WTC11 (cell line): ENCODE measurements around the gene RNF17. TPM values are rescaled to one million over a fixed set of nuclear protein-coding genes. Genes with fewer than 3 reads are reported as not detected.
"Not testable (repeated sequence)": the region's sequence is repeated elsewhere in the genome, so short reads cannot be mapped to it uniquely, and the experiment has no call there.

Source experiments
- ATAC-seq: fragments of 200-7000 bp; cut with Tn5 transposase; 2 replicates; pipeline ENCODE4 v1.10.0; 2021; ENCODE audit warnings: mild to moderate bottlenecking, moderate library complexity
- CTCF ChIA-PET: fragments of 300-600 bp; sonication (Branson Sonifier 250); formaldehyde crosslinking; loops from one replicate; lab custom pipeline; 2021; ENCODE audit warnings: antibody characterized with exemption; lab: Charles Lee
- POLR2A ChIA-PET: fragments of 350-600 bp; sonication (Branson Sonifier 250); formaldehyde crosslinking; loops from one replicate; lab custom pipeline; 2021; ENCODE audit warnings: antibody characterized with exemption; lab: Charles Lee
- DNase-seq: peaks from one replicate; pipeline ENCODE4 v3.0.0; 2021; ENCODE audit warnings: low spot score
- H3K27ac Mint-ChIP-seq: 2 replicates; pipeline ENCODE4 v1.8.0; 2021; ENCODE audit warnings: mixed read lengths
- H3K27me3 Mint-ChIP-seq: 2 replicates; pipeline ENCODE4 v1.8.0; 2021; ENCODE audit warnings: low read depth, mild to moderate bottlenecking, moderate library complexity, mixed read lengths
- H3K36me3 Mint-ChIP-seq: 2 replicates; pipeline ENCODE4 v1.8.0; 2021; ENCODE audit warnings: mixed read lengths
- H3K4me1 Mint-ChIP-seq: 2 replicates; pipeline ENCODE4 v1.8.0; 2022; ENCODE audit warnings: mixed read lengths
- H3K4me3 Mint-ChIP-seq: 2 replicates; pipeline ENCODE4 v1.8.0; 2021; ENCODE audit warnings: mild to moderate bottlenecking, moderate library complexity, mixed read lengths
- H3K9me3 Mint-ChIP-seq: 2 replicates; pipeline ENCODE4 v1.8.0; 2021; ENCODE audit warnings: mixed read lengths
- FOXJ3 ChIP-seq: sonication (generic); formaldehyde crosslinking; IDR thresholded peaks from 2 replicates; pipeline ENCODE4 v1.9.0; 2021; ENCODE audit warnings: missing genetic modification reagents, mild to moderate bottlenecking, borderline replicate concordance
- GRHL2 ChIP-seq: fragments of 250-450 bp; sonication (Bioruptor Pico); IDR thresholded peaks from 2 replicates; pipeline ENCODE4 v1.8.0; 2022; ENCODE audit warnings: mild to moderate bottlenecking, moderate library complexity; ENCODE audit not compliant: insufficient replicate concordance, severe bottlenecking
- HMGA2 ChIP-seq: fragments of 250-450 bp; sonication (Bioruptor Pico); IDR thresholded peaks from 2 replicates; pipeline ENCODE4 v1.4.0; 2021; ENCODE audit warnings: mild to moderate bottlenecking, moderate library complexity
- TP53 ChIP-seq: sonication (generic); formaldehyde crosslinking; IDR thresholded peaks from 2 replicates; pipeline ENCODE4 v1.8.1; 2023; ENCODE audit warnings: mild to moderate bottlenecking, missing genetic modification reagents
- ZNF219 ChIP-seq: sonication (generic); formaldehyde crosslinking; IDR thresholded peaks from 2 replicates; pipeline ENCODE4 v1.8.0; 2023; ENCODE audit warnings: missing genetic modification reagents, mild to moderate bottlenecking, borderline replicate concordance
- total RNA-seq: library from RNA; stranded (reverse); gene quantifications from 3 replicates; pipeline ENCODE4 v1.2.3, GENCODE V29; 2021
- TF ChIP-seq, protein P1 (sequence below): sonication (generic); formaldehyde crosslinking; IDR thresholded peaks from 2 replicates; pipeline ENCODE4 v1.8.0; 2023; ENCODE audit warnings: missing genetic modification reagents
- TF ChIP-seq, protein P2 (sequence below): sonication (generic); formaldehyde crosslinking; IDR thresholded peaks from 2 replicates; pipeline ENCODE4 v1.8.1; 2023; ENCODE audit warnings: mild to moderate bottlenecking, missing genetic modification reagents
- TF ChIP-seq, protein P3 (sequence below): sonication (generic); formaldehyde crosslinking; IDR thresholded peaks from 2 replicates; pipeline ENCODE4 v1.8.1; 2022; ENCODE audit warnings: low read depth, missing genetic modification reagents, borderline replicate concordance
- TF ChIP-seq, protein P4 (sequence below): fragments of 250-450 bp; sonication (Bioruptor Pico); IDR thresholded peaks from 2 replicates; pipeline ENCODE4 v1.9.0; 2021; ENCODE audit warnings: mild to moderate bottlenecking
- TF ChIP-seq, protein P5 (sequence below): fragments of 200-600 bp; IDR thresholded peaks from 2 replicates; pipeline ENCODE4 v1.8.0; 2022; ENCODE audit warnings: antibody characterized with exemption

Gene RNF17
- total RNA-seq, 1 experiment from 2014 or later, result not detected

DNA sequence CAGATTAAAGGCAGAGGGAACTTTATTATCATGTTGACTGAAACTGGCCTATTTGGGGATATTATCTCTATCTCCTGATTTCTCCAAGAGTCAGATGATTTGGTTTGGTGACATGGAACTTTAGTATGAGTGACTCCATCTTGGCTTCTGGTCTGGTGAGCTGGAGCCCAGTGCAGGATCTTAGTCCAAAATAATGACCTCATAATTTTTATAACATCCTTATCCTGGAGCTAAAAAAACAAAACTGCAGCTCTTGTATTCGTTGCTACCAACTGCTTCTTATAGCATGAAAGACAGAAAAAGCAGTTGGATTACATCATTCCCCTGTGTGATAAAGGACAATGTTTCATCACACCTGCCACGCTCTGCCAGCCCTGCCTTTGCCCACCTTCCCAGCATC, 39.3 kb upstream of the RNF17 start:
- CTCF ChIA-PET, result interaction anchor here (1.0 to 4.0 kb wide), 3 partner anchors 8 to 31 kb away, joined by 4 to 61 read pairs (median 4); no protein-coding TSS in a partner anchor
- POLR2A ChIA-PET, result no interaction called here
- Mint-ChIP-seq H3K4me3 (no peak overlapping the region), H3K36me3 (no peaks in the 10 kb centered on the region), H3K27me3 (no peaks in the 10 kb centered on the region), H3K27ac (no peak overlapping the region), H3K4me1 (no peaks in the 10 kb centered on the region), H3K9me3 (no peaks in the 10 kb centered on the region)
- TF ChIP-seq, protein P1, sequence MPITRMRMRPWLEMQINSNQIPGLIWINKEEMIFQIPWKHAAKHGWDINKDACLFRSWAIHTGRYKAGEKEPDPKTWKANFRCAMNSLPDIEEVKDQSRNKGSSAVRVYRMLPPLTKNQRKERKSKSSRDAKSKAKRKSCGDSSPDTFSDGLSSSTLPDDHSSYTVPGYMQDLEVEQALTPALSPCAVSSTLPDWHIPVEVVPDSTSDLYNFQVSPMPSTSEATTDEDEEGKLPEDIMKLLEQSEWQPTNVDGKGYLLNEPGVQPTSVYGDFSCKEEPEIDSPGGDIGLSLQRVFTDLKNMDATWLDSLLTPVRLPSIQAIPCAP (CRISPR knock-in tag), result no peak
- no peak for TF ChIP-seq ZNF219
- ATAC-seq (no peak), DNase-seq (no peak)

DNA sequence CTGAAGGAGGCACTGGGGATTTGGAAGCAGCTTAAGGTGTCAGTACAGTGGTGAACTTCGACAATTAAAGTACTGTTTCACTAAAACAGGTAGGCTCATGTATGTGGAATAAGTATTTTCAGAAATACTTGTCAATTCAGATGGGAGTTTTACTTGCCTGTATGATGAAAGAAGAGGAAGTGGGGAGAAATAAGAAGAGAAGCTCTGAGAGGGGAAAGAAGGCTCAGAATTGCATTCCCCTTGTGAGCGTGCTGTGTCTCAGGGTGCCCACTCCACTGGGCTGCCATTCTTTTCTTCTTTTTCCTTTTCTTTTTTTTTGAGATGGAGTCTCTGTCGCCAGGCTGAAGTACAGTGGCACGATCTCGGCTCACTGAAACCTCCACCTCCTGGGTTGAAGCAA, 38.6 kb upstream of the RNF17 start:
- Mint-ChIP-seq H3K4me3 (no peak overlapping the region), H3K9me3 (peaks cover under 1% of the 10 kb centered on the region; the same call in 1 of the 2 replicates), H3K36me3 (no peaks in the 10 kb centered on the region), H3K4me1 (no peaks in the 10 kb centered on the region), H3K27ac (no peak overlapping the region), H3K27me3 (no peaks in the 10 kb centered on the region)
- ChIA-PET CTCF (interaction anchor here (1.0 to 4.0 kb wide), 3 partner anchors 9 to 31 kb away, joined by 4 to 61 read pairs (median 4); no protein-coding TSS in a partner anchor), POLR2A (interaction anchor here (0.7 kb wide), 1 partner anchor 31 kb away, joined by 4 read pairs; no protein-coding TSS in a partner anchor)
- DNase-seq (no peak), ATAC-seq (no peak)
- TF ChIP-seq, protein P2, sequence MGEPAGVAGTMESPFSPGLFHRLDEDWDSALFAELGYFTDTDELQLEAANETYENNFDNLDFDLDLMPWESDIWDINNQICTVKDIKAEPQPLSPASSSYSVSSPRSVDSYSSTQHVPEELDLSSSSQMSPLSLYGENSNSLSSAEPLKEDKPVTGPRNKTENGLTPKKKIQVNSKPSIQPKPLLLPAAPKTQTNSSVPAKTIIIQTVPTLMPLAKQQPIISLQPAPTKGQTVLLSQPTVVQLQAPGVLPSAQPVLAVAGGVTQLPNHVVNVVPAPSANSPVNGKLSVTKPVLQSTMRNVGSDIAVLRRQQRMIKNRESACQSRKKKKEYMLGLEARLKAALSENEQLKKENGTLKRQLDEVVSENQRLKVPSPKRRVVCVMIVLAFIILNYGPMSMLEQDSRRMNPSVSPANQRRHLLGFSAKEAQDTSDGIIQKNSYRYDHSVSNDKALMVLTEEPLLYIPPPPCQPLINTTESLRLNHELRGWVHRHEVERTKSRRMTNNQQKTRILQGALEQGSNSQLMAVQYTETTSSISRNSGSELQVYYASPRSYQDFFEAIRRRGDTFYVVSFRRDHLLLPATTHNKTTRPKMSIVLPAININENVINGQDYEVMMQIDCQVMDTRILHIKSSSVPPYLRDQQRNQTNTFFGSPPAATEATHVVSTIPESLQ (CRISPR knock-in tag), result no peak
- TF ChIP-seq, protein P3, sequence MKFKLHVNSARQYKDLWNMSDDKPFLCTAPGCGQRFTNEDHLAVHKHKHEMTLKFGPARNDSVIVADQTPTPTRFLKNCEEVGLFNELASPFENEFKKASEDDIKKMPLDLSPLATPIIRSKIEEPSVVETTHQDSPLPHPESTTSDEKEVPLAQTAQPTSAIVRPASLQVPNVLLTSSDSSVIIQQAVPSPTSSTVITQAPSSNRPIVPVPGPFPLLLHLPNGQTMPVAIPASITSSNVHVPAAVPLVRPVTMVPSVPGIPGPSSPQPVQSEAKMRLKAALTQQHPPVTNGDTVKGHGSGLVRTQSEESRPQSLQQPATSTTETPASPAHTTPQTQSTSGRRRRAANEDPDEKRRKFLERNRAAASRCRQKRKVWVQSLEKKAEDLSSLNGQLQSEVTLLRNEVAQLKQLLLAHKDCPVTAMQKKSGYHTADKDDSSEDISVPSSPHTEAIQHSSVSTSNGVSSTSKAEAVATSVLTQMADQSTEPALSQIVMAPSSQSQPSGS, result no peak
- TF ChIP-seq GRHL2 (CRISPR knock-in tag) (no peak), TP53 (CRISPR knock-in tag) (no peak), FOXJ3 (CRISPR knock-in tag) (no peak)
- TF ChIP-seq, protein P4, sequence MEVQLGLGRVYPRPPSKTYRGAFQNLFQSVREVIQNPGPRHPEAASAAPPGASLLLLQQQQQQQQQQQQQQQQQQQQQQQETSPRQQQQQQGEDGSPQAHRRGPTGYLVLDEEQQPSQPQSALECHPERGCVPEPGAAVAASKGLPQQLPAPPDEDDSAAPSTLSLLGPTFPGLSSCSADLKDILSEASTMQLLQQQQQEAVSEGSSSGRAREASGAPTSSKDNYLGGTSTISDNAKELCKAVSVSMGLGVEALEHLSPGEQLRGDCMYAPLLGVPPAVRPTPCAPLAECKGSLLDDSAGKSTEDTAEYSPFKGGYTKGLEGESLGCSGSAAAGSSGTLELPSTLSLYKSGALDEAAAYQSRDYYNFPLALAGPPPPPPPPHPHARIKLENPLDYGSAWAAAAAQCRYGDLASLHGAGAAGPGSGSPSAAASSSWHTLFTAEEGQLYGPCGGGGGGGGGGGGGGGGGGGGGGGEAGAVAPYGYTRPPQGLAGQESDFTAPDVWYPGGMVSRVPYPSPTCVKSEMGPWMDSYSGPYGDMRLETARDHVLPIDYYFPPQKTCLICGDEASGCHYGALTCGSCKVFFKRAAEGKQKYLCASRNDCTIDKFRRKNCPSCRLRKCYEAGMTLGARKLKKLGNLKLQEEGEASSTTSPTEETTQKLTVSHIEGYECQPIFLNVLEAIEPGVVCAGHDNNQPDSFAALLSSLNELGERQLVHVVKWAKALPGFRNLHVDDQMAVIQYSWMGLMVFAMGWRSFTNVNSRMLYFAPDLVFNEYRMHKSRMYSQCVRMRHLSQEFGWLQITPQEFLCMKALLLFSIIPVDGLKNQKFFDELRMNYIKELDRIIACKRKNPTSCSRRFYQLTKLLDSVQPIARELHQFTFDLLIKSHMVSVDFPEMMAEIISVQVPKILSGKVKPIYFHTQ (CRISPR knock-in tag), result no peak

DNA sequence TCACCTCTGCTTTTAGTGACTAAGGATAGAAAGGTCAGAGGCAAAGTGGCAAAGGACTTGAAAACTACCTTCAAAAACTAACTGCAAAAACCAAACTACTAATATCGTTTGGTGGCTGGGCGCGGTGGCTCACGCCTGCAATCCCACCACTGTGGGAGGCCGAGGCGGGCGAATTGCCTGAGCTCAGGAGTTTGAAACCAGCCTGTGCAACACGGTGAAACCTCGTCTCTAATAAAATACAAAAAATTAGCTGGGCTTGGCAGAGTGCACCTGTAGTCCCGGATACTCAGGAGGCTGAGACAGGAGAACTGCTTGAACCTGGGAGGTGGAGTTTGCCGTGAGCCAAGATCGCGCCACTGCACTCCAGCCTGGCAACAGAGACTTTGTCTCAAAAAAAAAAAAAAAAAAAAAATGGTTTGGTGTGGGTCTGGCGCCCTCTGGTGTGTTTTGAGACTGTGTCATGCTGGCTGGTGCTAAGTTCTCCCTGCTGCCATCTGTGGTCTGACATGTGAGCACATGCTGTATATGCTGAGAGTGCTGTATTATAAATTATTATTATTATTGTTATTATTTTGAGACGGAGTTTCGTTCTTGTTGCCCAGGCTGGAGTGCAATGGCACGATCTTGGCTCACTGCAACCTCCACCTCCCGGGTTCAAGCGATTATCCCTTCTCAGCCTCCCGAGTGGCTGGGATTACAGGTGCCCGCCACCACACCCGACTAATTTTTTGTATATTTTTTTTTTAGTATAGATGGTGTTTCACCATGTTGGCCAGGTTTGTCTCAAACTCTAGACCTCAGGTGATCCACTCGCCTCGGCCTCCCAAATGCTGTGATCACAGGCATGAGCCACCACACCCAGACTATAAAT, 36.0 kb upstream of the RNF17 start:
- peak; percentile 98 for ATAC-seq
- H3K27me3 Mint-ChIP-seq, result no peaks in the 10 kb centered on the region; the same call in 1 of the 2 replicates
- no peak for TF ChIP-seq HMGA2 (CRISPR knock-in tag)
- TF ChIP-seq, protein P5, sequence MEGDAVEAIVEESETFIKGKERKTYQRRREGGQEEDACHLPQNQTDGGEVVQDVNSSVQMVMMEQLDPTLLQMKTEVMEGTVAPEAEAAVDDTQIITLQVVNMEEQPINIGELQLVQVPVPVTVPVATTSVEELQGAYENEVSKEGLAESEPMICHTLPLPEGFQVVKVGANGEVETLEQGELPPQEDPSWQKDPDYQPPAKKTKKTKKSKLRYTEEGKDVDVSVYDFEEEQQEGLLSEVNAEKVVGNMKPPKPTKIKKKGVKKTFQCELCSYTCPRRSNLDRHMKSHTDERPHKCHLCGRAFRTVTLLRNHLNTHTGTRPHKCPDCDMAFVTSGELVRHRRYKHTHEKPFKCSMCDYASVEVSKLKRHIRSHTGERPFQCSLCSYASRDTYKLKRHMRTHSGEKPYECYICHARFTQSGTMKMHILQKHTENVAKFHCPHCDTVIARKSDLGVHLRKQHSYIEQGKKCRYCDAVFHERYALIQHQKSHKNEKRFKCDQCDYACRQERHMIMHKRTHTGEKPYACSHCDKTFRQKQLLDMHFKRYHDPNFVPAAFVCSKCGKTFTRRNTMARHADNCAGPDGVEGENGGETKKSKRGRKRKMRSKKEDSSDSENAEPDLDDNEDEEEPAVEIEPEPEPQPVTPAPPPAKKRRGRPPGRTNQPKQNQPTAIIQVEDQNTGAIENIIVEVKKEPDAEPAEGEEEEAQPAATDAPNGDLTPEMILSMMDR, result peak; percentile 42; the same call in 1 of the 2 replicates
- TF ChIP-seq, all 79 proteins: peak for 1
- H3K27ac Mint-ChIP-seq, result no peak overlapping the region
- CTCF ChIA-PET, result interaction anchor here (0.6 to 4.0 kb wide), 17 partner anchors 9 to 1791 kb away, joined by 3 to 61 read pairs (median 4); no protein-coding TSS in a partner anchor
- DNase-seq, result peak; percentile 64
- no peak overlapping the region for H3K4me3 Mint-ChIP-seq
- peaks cover 25% of the 10 kb centered on the region for H3K9me3 Mint-ChIP-seq
- H3K36me3 Mint-ChIP-seq, result peaks cover 12% of the 10 kb centered on the region
- no peaks in the 10 kb centered on the region for H3K4me1 Mint-ChIP-seq
- POLR2A ChIA-PET, result interaction anchor here (0.7 kb wide), 1 partner anchor 257 kb away, joined by 5 read pairs; no protein-coding TSS in a partner anchor

DNA sequence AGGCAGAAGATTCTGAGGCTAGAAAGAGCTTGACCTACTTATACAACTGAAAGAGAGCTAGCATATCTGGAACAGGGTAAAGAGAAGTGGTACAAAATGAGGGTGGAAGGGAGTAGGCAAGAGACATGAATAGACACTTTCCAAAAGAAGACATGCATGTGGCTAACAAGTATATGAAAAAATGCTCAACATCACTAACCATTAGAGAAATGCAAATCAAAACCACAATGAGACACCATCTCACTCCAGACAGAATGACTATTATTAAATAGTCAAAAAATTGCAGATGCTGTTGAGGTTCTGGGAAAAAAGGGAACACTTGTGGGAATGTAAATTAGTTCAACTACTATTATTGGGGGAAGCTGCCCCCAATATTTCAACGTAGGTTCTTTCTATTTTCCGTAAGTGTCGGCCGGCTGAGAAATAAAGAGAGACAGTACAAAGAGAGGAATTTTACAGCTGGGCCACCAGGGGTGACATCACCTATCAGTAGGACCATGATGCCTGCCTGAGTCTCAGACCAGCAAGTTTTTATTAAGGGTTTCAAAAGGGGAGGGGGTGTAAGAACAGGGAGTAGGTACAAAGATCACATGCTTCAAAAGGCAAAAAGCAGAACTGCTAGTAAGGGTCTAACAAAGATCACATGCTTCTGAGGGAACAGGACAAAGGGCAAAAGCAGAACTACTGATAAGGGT, 32.9 kb upstream of the RNF17 start:
- DNase-seq, CTCF ChIA-PET, H3K4me3 Mint-ChIP-seq, ATAC-seq, H3K27me3 Mint-ChIP-seq, H3K4me1 Mint-ChIP-seq, H3K27ac Mint-ChIP-seq: not testable (repeated sequence)
- peaks cover 25% of the 10 kb centered on the region for H3K9me3 Mint-ChIP-seq
- POLR2A ChIA-PET, result interaction anchor here (0.5 kb wide), 1 partner anchor 28 kb away, joined by 5 read pairs; no protein-coding TSS in a partner anchor
- H3K36me3 Mint-ChIP-seq, result peaks cover 12% of the 10 kb centered on the region
